Subcutaneous adipose tissue (tissue), 4 donors: ENCODE measurements around the gene PCK2. TPM values are rescaled to one million over a fixed set of nuclear protein-coding genes. Genes with fewer than 3 reads are reported as not detected.

Experiments used
- total RNA-seq, 4 donors: library from RNA; depleted of rRNA; stranded (reverse); fragments of >200 nt; gene quantifications; one replicate each; pipeline ENCODE4 v1.1.0, GENCODE V29; 2016
- TF ChIP-seq, protein P1 (sequence below): fragments of 450-650 bp; IDR thresholded peaks from one replicate; pipeline ENCODE4 v1.5.1; 2016; ENCODE audit warnings: low read depth, mild to moderate bottlenecking, control low read depth, antibody characterized with exemption, moderate library complexity

PCK2 gene
- total RNA-seq, 4 donors from 2014 or later = 24.0 to 125 (median 53.1) TPM

- TF ChIP-seq, protein P1, sequence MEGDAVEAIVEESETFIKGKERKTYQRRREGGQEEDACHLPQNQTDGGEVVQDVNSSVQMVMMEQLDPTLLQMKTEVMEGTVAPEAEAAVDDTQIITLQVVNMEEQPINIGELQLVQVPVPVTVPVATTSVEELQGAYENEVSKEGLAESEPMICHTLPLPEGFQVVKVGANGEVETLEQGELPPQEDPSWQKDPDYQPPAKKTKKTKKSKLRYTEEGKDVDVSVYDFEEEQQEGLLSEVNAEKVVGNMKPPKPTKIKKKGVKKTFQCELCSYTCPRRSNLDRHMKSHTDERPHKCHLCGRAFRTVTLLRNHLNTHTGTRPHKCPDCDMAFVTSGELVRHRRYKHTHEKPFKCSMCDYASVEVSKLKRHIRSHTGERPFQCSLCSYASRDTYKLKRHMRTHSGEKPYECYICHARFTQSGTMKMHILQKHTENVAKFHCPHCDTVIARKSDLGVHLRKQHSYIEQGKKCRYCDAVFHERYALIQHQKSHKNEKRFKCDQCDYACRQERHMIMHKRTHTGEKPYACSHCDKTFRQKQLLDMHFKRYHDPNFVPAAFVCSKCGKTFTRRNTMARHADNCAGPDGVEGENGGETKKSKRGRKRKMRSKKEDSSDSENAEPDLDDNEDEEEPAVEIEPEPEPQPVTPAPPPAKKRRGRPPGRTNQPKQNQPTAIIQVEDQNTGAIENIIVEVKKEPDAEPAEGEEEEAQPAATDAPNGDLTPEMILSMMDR = no peak
Measured at GRCh38 chr14:24059841-24060388, 34.2 kb upstream of the PCK2 start.

GRCh38 chr14:24060443-24060842 lies 33.7 kb upstream of the PCK2 start:
- TF ChIP-seq, protein P1 = no peak

- TF ChIP-seq, protein P1 = no peak
Measured at GRCh38 chr14:24060984-24061913, 32.9 kb upstream of the PCK2 start.

- TF ChIP-seq, protein P1 = no peak
Measured at GRCh38 chr14:24062216-24062980, 31.7 kb upstream of the PCK2 start.

DNA sequence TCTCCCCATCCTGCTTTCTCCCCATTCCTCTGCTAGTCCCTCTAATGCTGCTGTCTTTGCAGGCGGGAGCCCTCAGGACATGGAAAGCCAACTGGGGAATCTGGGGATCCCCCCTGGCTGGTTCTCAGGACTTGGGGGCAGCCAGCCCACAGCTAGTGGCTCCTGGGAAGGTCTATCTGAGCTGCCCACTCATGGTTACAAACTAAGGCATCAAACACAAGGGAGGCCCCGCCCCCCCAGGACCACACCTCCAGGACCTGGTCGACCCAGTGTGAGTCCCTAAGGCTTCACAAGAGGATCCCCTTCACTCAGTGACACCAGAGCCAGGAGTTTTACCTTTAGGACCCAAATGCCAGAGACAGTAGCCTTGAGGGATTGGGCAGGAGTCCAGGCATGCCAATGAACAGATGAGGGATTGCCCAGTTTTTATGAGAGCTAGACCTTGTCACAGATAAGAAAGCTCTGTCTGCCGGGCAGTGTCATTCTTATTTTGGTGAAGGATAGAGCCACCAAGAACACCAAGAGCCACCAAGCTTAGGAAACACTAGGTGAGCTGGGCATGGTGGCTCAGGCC lies 30.8 kb upstream of the PCK2 start:
- TF ChIP-seq, protein P1 = no peak

- TF ChIP-seq, protein P1 = no peak
Measured at GRCh38 chr14:24064091-24064795, 29.9 kb upstream of the PCK2 start.
